ENCODE data around the gene ME3.

DNA sequence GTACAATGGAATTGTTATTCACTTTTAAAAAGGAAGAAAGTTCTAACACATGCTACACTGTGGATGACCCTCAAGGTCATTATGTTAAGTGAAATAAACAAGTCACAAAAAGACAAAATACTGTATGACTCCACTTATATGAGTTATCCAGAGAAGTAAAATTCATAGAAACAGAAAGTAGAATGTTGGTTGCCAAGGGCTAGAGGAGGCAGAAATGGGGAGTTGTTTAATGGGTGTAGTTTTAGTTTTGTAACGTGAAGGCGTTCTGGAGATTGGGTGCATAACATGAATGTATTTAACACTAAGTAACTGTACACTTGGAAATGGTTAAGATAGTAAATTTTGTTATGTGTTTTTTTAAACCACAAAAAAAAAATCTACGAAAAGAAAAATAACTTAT is 253.9 kb downstream of the ME3 start:
- TF ChIP-seq, protein P1, sequence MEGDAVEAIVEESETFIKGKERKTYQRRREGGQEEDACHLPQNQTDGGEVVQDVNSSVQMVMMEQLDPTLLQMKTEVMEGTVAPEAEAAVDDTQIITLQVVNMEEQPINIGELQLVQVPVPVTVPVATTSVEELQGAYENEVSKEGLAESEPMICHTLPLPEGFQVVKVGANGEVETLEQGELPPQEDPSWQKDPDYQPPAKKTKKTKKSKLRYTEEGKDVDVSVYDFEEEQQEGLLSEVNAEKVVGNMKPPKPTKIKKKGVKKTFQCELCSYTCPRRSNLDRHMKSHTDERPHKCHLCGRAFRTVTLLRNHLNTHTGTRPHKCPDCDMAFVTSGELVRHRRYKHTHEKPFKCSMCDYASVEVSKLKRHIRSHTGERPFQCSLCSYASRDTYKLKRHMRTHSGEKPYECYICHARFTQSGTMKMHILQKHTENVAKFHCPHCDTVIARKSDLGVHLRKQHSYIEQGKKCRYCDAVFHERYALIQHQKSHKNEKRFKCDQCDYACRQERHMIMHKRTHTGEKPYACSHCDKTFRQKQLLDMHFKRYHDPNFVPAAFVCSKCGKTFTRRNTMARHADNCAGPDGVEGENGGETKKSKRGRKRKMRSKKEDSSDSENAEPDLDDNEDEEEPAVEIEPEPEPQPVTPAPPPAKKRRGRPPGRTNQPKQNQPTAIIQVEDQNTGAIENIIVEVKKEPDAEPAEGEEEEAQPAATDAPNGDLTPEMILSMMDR (conservative IDR thresholded peaks at IDR 0.05; ENCODE audit: low read length): no peak
- no peak for TF ChIP-seq EZH2phosphoT487 (IDR thresholded peaks at IDR 0.05; ENCODE audit: borderline replicate concordance, low read depth, low read length)
